ENCODE data around the gene STEEP1.

Gene STEEP1

GRCh38 chrX:119565107-119565663 lies at the start of gene STEEP1:
Gene STEEP1, minus strand, starts transcription at chrX:119565409. Its CDS starts 54 bp downstream, at chrX:119565355.
- peak; percentile 69 for DNase-seq (ENCODE audit: extremely low spot score, insufficient read length, low read depth)
- FAIRE-seq, result peak; percentile 100

- DNase-seq (ENCODE audit: extremely low spot score, insufficient read length, low read depth) (no peak), FAIRE-seq (no peak)
Observed at GRCh38 chrX:119614776-119615175, 49.6 kb upstream of the STEEP1 start.

- DNase-seq (ENCODE audit: extremely low spot score, insufficient read length, low read depth) (no peak), FAIRE-seq (peak; percentile 9)
Observed at GRCh38 chrX:119607018-119607389, 41.8 kb upstream of the STEEP1 start.

- FAIRE-seq, result peak; percentile 98
- DNase-seq (ENCODE audit: extremely low spot score, insufficient read length, low read depth), result peak; percentile 56
Observed at GRCh38 chrX:119606280-119607017, 41.2 kb upstream of the STEEP1 start, which contains the start of gene NKRF. Gene NKRF, minus strand, starts transcription at chrX:119606424.

- DNase-seq (ENCODE audit: extremely low spot score, insufficient read length, low read depth), result no peak
- no peak for FAIRE-seq
Observed at GRCh38 chrX:119605464-119606279, 40.5 kb upstream of the STEEP1 start.

GRCh38 chrX:119604766-119605463 lies 39.7 kb upstream of the STEEP1 start:
- FAIRE-seq (peak; percentile 56), DNase-seq (ENCODE audit: extremely low spot score, insufficient read length, low read depth) (no peak)

- no peak for FAIRE-seq
- no peak for DNase-seq (ENCODE audit: extremely low spot score, insufficient read length, low read depth)
Observed at GRCh38 chrX:119602701-119603255, 37.6 kb upstream of the STEEP1 start.

- DNase-seq (ENCODE audit: extremely low spot score, insufficient read length, low read depth) (no peak), FAIRE-seq (no peak)
Observed at GRCh38 chrX:119589810-119590209, 24.6 kb upstream of the STEEP1 start.

- FAIRE-seq, result peak; percentile 24
- DNase-seq (ENCODE audit: extremely low spot score, insufficient read length, low read depth), result no peak
Observed at GRCh38 chrX:119583431-119584059, 18.3 kb upstream of the STEEP1 start.

- no peak for DNase-seq (ENCODE audit: extremely low spot score, insufficient read length, low read depth)
- FAIRE-seq, result peak; percentile 12
Observed at GRCh38 chrX:119579414-119579813, 14.2 kb upstream of the STEEP1 start.

- FAIRE-seq (peak; percentile 98), DNase-seq (ENCODE audit: extremely low spot score, insufficient read length, low read depth) (peak; percentile 71)
Observed at GRCh38 chrX:119574394-119575266, 9.4 kb upstream of the STEEP1 start, which contains the start of gene UBE2A. Gene UBE2A, plus strand, starts transcription at chrX:119574563. Its CDS starts 149 bp downstream, at chrX:119574712.

GRCh38 chrX:119573840-119574393 lies 8.7 kb upstream of the STEEP1 start:
- no peak for DNase-seq (ENCODE audit: extremely low spot score, insufficient read length, low read depth)

GRCh38 chrX:119573222-119573621 lies 8.0 kb upstream of the STEEP1 start:
- FAIRE-seq, result no peak
- DNase-seq (ENCODE audit: extremely low spot score, insufficient read length, low read depth), result no peak

More at GRCh38 chrX:119573840-119574393, 8.7 kb upstream of the STEEP1 start:
- no peak for FAIRE-seq

- FAIRE-seq (no peak), DNase-seq (ENCODE audit: extremely low spot score, insufficient read length, low read depth) (no peak)
Observed at GRCh38 chrX:119570351-119570835, 5.2 kb upstream of the STEEP1 start.

GRCh38 chrX:119552508-119552907 lies 12.7 kb downstream of the STEEP1 start:
- DNase-seq (ENCODE audit: extremely low spot score, insufficient read length, low read depth) (no peak), FAIRE-seq (no peak)

- DNase-seq (ENCODE audit: extremely low spot score, insufficient read length, low read depth) (no peak), FAIRE-seq (peak; percentile 9)
Observed at GRCh38 chrX:119549327-119550016, 15.7 kb downstream of the STEEP1 start.

- no peak for DNase-seq (ENCODE audit: extremely low spot score, insufficient read length, low read depth)
- no peak for FAIRE-seq
Observed at GRCh38 chrX:119541188-119541587, 24.0 kb downstream of the STEEP1 start.
